HepG2 (cell line): ENCODE measurements around the gene RASD1. TPM values are rescaled to one million over a fixed set of nuclear protein-coding genes. Genes with fewer than 3 reads are reported as not detected.
A peak's percentile ranks its signal among the peaks of the same experiment; 100 is the strongest.

Experiments used
- ASH2L ChIP-seq: fragments of 300-600, 200-600 bp; sonication (generic); IDR thresholded peaks from 2 replicates; pipeline ENCODE4 v1.7.0; 2017; ENCODE audit warnings: low read depth, mild to moderate bottlenecking, moderate library complexity, mixed read lengths, low read length; ENCODE audit not compliant: insufficient read length
- CERS6 ChIP-seq: sonication (generic); formaldehyde crosslinking; IDR thresholded peaks from 2 replicates; pipeline ENCODE4 v1.5.0; 2020; ENCODE audit warnings: missing genetic modification reagents
- SAP130 ChIP-seq: IDR thresholded peaks from 2 replicates; pipeline ENCODE4 v1.6.1; 2016; ENCODE audit warnings: low read depth
- TCF12 ChIP-seq, 2 experiments: fragments of 450-650 bp in 1 of 2; sonication (generic) in 1 of 2; formaldehyde crosslinking in 1 of 2; IDR thresholded peaks; 2 replicates each; pipeline versions ENCODE4 v1.6.1 to v1.8.0; 2017 to 2022; ENCODE audit warnings: antibody characterized with exemption in 1 of 2, mild to moderate bottlenecking in 1 of 2, missing genetic modification reagents in 1 of 2, moderate library complexity in 1 of 2
- YY1 ChIP-seq: IDR thresholded peaks from 2 replicates; pipeline ENCODE4 v1.6.1; 2011; ENCODE audit warnings: low read length, low read depth, moderate library complexity, mild to moderate bottlenecking; ENCODE audit not compliant: insufficient read depth, insufficient replicate concordance
- ZFP36L1 ChIP-seq: sonication (generic); formaldehyde crosslinking; IDR thresholded peaks from 2 replicates; pipeline ENCODE4 v1.8.0; 2022; ENCODE audit warnings: mild to moderate bottlenecking, missing genetic modification reagents, moderate library complexity
- ZNF230 ChIP-seq: sonication (generic); formaldehyde crosslinking; IDR thresholded peaks from 2 replicates; pipeline ENCODE4 v1.4.0; 2020; ENCODE audit warnings: mild to moderate bottlenecking, missing genetic modification reagents
- ZNF607 ChIP-seq: sonication (generic); formaldehyde crosslinking; IDR thresholded peaks from 2 replicates; pipeline ENCODE4 v1.5.1; 2020; ENCODE audit warnings: missing genetic modification reagents, mild to moderate bottlenecking, borderline replicate concordance
- ZNF709 ChIP-seq: sonication (generic); formaldehyde crosslinking; IDR thresholded peaks from 2 replicates; pipeline ENCODE4 v1.5.0; 2020; ENCODE audit warnings: mild to moderate bottlenecking, missing genetic modification reagents
- ZSCAN21 ChIP-seq: sonication (generic); formaldehyde crosslinking; IDR thresholded peaks from 2 replicates; pipeline ENCODE4 v1.8.0; 2022; ENCODE audit warnings: mild to moderate bottlenecking, missing genetic modification reagents, moderate library complexity, borderline replicate concordance
- polyA plus RNA-seq, 8 experiments: library from polyadenylated mRNA; depleted of rRNA in 3 of 8; stranded (reverse) in 7 of 8; unstranded in 1 of 8; fragments of >200 nt; fragmentation: Illumina TruSeq in 4 of 8; extraction: Trizol in 4 of 8; gene quantifications; 2 replicates each; pipeline versions ENCODE4 v1.2.1 to v1.2.3, GENCODE V29; 2011 to 2016; ENCODE audit warnings: low read depth in 4 of 8, missing spikeins in 1 of 8, mixed read lengths in 1 of 8; ENCODE audit not compliant: insufficient read depth in 1 of 8
- total RNA-seq, 5 experiments: library from RNA; depleted of rRNA; stranded (reverse); fragments of >200 nt; fragmentation: Illumina TruSeq; extraction: Trizol; gene quantifications; 2 replicates each; pipeline ENCODE4 v1.2.3, GENCODE V29; 2016; ENCODE audit warnings: low read depth in 1 of 5
- TF ChIP-seq, protein P1 (sequence below): sonication (generic); formaldehyde crosslinking; IDR thresholded peaks from 2 replicates; pipeline ENCODE4 v1.5.0; 2020; ENCODE audit warnings: mild to moderate bottlenecking, missing genetic modification reagents
- TF ChIP-seq, protein P2 (sequence below): sonication (generic); formaldehyde crosslinking; IDR thresholded peaks from 2 replicates; pipeline ENCODE4 v1.4.0; 2020; ENCODE audit warnings: mild to moderate bottlenecking, low read depth, missing genetic modification reagents
- TF ChIP-seq, protein P3 (sequence below): sonication (generic); formaldehyde crosslinking; IDR thresholded peaks from 2 replicates; pipeline ENCODE4 v1.4.0; 2020; ENCODE audit warnings: mild to moderate bottlenecking, missing genetic modification reagents
- TF ChIP-seq, protein P4 (sequence below): IDR thresholded peaks from 2 replicates; pipeline ENCODE4 v1.6.1; 2016; ENCODE audit warnings: missing compliant biosample characterization, missing genetic modification reagents, borderline replicate concordance
- TF ChIP-seq, protein P5 (sequence below): sonication (generic); formaldehyde crosslinking; IDR thresholded peaks from 2 replicates; pipeline ENCODE4 v1.8.0; 2023; ENCODE audit warnings: mild to moderate bottlenecking, missing genetic modification reagents

RASD1 gene
- total and polyA plus RNA-seq, 2 of the 13 experiments (the other 11 are each of a cell fraction or from before 2014, with no cell fraction given) = 1.6 to 4.2 TPM

DNA sequence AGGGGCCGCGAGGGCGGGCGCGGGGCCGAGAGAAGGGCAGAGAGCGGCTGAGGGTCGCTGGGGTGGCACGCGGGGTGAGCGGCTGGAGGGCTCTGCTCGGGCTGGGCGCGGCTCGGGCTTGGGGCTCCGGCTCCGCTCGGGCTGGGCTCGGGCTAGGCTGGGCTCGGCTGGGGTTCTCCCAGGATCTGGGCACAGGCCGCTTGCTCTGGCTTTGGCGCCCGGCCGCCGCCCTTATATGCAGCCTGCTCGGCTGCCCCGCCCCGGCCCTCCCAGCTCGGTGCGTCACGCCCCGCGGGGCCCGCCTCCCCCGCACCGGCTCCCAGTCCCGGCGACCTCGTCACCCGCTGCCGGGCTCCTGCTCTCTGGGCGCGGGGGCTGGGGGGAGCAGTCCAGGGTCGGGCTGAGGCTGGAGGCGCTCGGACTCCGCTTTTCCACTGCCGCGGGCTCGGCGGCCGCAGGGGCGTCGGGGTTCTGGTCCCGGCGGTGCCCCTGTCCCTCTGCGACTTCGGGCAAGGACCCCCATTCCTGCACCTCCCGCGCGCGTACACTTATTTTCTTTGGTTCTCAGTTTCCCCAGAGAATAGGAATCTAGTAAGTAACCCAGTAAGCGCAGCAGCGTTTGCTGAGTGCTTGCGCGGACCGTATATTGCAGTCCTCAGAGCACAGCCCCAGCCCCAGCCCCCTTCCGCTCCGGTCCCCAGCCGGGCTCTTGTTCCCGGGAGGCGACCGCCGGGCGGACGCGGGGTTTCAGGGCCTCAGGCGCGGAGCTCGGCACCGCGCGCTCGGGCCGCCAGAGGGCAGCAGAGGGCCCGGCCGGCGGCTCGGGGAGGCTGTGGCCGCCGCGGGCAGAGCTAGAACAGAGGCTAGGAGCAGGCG is at the start of gene RASD1 (continued):
- TF ChIP-seq, protein P1, sequence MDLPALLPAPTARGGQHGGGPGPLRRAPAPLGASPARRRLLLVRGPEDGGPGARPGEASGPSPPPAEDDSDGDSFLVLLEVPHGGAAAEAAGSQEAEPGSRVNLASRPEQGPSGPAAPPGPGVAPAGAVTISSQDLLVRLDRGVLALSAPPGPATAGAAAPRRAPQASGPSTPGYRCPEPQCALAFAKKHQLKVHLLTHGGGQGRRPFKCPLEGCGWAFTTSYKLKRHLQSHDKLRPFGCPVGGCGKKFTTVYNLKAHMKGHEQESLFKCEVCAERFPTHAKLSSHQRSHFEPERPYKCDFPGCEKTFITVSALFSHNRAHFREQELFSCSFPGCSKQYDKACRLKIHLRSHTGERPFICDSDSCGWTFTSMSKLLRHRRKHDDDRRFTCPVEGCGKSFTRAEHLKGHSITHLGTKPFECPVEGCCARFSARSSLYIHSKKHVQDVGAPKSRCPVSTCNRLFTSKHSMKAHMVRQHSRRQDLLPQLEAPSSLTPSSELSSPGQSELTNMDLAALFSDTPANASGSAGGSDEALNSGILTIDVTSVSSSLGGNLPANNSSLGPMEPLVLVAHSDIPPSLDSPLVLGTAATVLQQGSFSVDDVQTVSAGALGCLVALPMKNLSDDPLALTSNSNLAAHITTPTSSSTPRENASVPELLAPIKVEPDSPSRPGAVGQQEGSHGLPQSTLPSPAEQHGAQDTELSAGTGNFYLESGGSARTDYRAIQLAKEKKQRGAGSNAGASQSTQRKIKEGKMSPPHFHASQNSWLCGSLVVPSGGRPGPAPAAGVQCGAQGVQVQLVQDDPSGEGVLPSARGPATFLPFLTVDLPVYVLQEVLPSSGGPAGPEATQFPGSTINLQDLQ (CRISPR knock-in tag) = peak; percentile 31; the same call in 1 of the 2 replicates
- TF ChIP-seq ZNF607 (CRISPR knock-in tag) (peak; percentile 66; the same call in 1 of the 2 replicates), ZFP36L1 (0 out of 2 replicates have a peak, but pooled peaks have one; percentile 63), ASH2L (peak; percentile 59), ZNF709 (CRISPR knock-in tag) (0 out of 2 replicates have a peak, but pooled peaks have one; percentile 24), ZNF230 (CRISPR knock-in tag) (0 out of 2 replicates have a peak, but pooled peaks have one; percentile 13), SAP130 (peak; percentile 69), ZSCAN21 (CRISPR knock-in tag) (peak; percentile 47; the same call in 1 of the 2 replicates), TCF12 (IDR thresholded peaks at IDR 0.05) (no peak), TCF12 (CRISPR knock-in tag; IDR thresholded peaks at IDR 0.05) (no peak), YY1 (peak; percentile 60), CERS6 (CRISPR knock-in tag) (no peak)
- TF ChIP-seq, protein P2, sequence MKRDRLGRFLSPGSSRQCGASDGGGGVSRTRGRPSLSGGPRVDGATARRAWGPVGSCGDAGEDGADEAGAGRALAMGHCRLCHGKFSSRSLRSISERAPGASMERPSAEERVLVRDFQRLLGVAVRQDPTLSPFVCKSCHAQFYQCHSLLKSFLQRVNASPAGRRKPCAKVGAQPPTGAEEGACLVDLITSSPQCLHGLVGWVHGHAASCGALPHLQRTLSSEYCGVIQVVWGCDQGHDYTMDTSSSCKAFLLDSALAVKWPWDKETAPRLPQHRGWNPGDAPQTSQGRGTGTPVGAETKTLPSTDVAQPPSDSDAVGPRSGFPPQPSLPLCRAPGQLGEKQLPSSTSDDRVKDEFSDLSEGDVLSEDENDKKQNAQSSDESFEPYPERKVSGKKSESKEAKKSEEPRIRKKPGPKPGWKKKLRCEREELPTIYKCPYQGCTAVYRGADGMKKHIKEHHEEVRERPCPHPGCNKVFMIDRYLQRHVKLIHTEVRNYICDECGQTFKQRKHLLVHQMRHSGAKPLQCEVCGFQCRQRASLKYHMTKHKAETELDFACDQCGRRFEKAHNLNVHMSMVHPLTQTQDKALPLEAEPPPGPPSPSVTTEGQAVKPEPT (CRISPR knock-in tag) = no peak
- TF ChIP-seq, protein P3, sequence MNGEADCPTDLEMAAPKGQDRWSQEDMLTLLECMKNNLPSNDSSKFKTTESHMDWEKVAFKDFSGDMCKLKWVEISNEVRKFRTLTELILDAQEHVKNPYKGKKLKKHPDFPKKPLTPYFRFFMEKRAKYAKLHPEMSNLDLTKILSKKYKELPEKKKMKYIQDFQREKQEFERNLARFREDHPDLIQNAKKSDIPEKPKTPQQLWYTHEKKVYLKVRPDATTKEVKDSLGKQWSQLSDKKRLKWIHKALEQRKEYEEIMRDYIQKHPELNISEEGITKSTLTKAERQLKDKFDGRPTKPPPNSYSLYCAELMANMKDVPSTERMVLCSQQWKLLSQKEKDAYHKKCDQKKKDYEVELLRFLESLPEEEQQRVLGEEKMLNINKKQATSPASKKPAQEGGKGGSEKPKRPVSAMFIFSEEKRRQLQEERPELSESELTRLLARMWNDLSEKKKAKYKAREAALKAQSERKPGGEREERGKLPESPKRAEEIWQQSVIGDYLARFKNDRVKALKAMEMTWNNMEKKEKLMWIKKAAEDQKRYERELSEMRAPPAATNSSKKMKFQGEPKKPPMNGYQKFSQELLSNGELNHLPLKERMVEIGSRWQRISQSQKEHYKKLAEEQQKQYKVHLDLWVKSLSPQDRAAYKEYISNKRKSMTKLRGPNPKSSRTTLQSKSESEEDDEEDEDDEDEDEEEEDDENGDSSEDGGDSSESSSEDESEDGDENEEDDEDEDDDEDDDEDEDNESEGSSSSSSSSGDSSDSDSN (CRISPR knock-in tag) = peak; percentile 64; the same call in 1 of the 2 replicates
- TF ChIP-seq, protein P4, sequence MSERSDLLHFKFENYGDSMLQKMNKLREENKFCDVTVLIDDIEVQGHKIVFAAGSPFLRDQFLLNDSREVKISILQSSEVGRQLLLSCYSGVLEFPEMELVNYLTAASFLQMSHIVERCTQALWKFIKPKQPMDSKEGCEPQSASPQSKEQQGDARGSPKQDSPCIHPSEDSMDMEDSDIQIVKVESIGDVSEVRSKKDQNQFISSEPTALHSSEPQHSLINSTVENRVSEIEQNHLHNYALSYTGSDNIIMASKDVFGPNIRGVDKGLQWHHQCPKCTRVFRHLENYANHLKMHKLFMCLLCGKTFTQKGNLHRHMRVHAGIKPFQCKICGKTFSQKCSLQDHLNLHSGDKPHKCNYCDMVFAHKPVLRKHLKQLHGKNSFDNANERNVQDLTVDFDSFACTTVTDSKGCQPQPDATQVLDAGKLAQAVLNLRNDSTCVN (CRISPR knock-in tag) = 0 out of 2 replicates have a peak, but pooled peaks have one; percentile 12
- TF ChIP-seq, protein P5, sequence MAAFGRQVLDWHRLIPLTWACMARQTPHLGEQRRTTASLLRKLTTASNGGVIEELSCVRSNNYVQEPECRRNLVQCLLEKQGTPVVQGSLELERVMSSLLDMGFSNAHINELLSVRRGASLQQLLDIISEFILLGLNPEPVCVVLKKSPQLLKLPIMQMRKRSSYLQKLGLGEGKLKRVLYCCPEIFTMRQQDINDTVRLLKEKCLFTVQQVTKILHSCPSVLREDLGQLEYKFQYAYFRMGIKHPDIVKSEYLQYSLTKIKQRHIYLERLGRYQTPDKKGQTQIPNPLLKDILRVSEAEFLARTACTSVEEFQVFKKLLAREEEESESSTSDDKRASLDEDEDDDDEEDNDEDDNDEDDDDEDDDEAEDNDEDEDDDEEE = peak; percentile 44; the same call in 1 of the 2 replicates
